WTC11 (cell line): ENCODE results near the gene MYO1A. TPM values are rescaled to one million over a fixed set of nuclear protein-coding genes. Genes with fewer than 3 reads are reported as not detected.
A peak's percentile ranks its signal among the peaks of the same experiment; 100 is the strongest.

ENCODE experiments used
- ATAC-seq: fragments of 200-7000 bp; cut with Tn5 transposase; 2 replicates; pipeline ENCODE4 v1.10.0; 2021; ENCODE audit warnings: mild to moderate bottlenecking, moderate library complexity
- CTCF ChIA-PET: fragments of 300-600 bp; sonication (Branson Sonifier 250); formaldehyde crosslinking; loops from one replicate; lab custom pipeline; 2021; ENCODE audit warnings: antibody characterized with exemption; lab: Charles Lee
- POLR2A ChIA-PET: fragments of 350-600 bp; sonication (Branson Sonifier 250); formaldehyde crosslinking; loops from one replicate; lab custom pipeline; 2021; ENCODE audit warnings: antibody characterized with exemption; lab: Charles Lee
- DNase-seq: peaks from one replicate; pipeline ENCODE4 v3.0.0; 2021; ENCODE audit warnings: low spot score
- H3K27ac Mint-ChIP-seq: 2 replicates; pipeline ENCODE4 v1.8.0; 2021; ENCODE audit warnings: mixed read lengths
- H3K27me3 Mint-ChIP-seq: 2 replicates; pipeline ENCODE4 v1.8.0; 2021; ENCODE audit warnings: low read depth, mild to moderate bottlenecking, moderate library complexity, mixed read lengths
- H3K36me3 Mint-ChIP-seq: 2 replicates; pipeline ENCODE4 v1.8.0; 2021; ENCODE audit warnings: mixed read lengths
- H3K4me1 Mint-ChIP-seq: 2 replicates; pipeline ENCODE4 v1.8.0; 2022; ENCODE audit warnings: mixed read lengths
- H3K4me3 Mint-ChIP-seq: 2 replicates; pipeline ENCODE4 v1.8.0; 2021; ENCODE audit warnings: mild to moderate bottlenecking, moderate library complexity, mixed read lengths
- H3K9me3 Mint-ChIP-seq: 2 replicates; pipeline ENCODE4 v1.8.0; 2021; ENCODE audit warnings: mixed read lengths
- ATF2 ChIP-seq: sonication (generic); formaldehyde crosslinking; IDR thresholded peaks from 2 replicates; pipeline ENCODE4 v1.8.1; 2022; ENCODE audit warnings: low read depth, missing genetic modification reagents, borderline replicate concordance
- CBFB ChIP-seq: sonication (generic); formaldehyde crosslinking; IDR thresholded peaks from 2 replicates; pipeline ENCODE4 v1.8.1; 2022; ENCODE audit warnings: mild to moderate bottlenecking, low read depth, missing genetic modification reagents
- CREB1 ChIP-seq: sonication (generic); formaldehyde crosslinking; IDR thresholded peaks from 2 replicates; pipeline ENCODE4 v1.8.0; 2023; ENCODE audit warnings: mild to moderate bottlenecking, missing genetic modification reagents
- CREM ChIP-seq: sonication (generic); formaldehyde crosslinking; IDR thresholded peaks from 2 replicates; pipeline ENCODE4 v1.8.1; 2022; ENCODE audit warnings: mild to moderate bottlenecking, missing genetic modification reagents, moderate library complexity
- FOXK1 ChIP-seq: sonication (generic); formaldehyde crosslinking; IDR thresholded peaks from 2 replicates; pipeline ENCODE4 v1.8.0; 2022; ENCODE audit warnings: mild to moderate bottlenecking, moderate library complexity, missing genetic modification reagents
- JAZF1 ChIP-seq: fragments of 250-450 bp; sonication (Bioruptor Pico); IDR thresholded peaks from 2 replicates; pipeline ENCODE4 v1.9.0; 2021; ENCODE audit warnings: moderate library complexity, mild to moderate bottlenecking, inconsistent platforms
- NFATC4 ChIP-seq: fragments of 250-450 bp; sonication (Bioruptor Pico); IDR thresholded peaks from 2 replicates; pipeline ENCODE4 v1.9.0; 2021; ENCODE audit warnings: mild to moderate bottlenecking
- NR2C2 ChIP-seq: sonication (generic); formaldehyde crosslinking; IDR thresholded peaks from 2 replicates; pipeline ENCODE4 v1.8.0; 2022; ENCODE audit warnings: mild to moderate bottlenecking, missing genetic modification reagents
- SMAD3 ChIP-seq: sonication (generic); formaldehyde crosslinking; IDR thresholded peaks from 2 replicates; pipeline ENCODE4 v1.8.0; 2022; ENCODE audit warnings: missing genetic modification reagents, mild to moderate bottlenecking, borderline replicate concordance
- SP1 ChIP-seq: sonication (generic); formaldehyde crosslinking; conservative IDR thresholded peaks from 2 replicates; pipeline ENCODE4 v1.8.1; 2022; ENCODE audit warnings: missing genetic modification reagents
- ZNF138 ChIP-seq: sonication (generic); formaldehyde crosslinking; conservative IDR thresholded peaks from 2 replicates; pipeline ENCODE4 v1.8.1; 2022; ENCODE audit warnings: mild to moderate bottlenecking, moderate library complexity, missing genetic modification reagents
- ZNF263 ChIP-seq: sonication (generic); formaldehyde crosslinking; IDR thresholded peaks from 2 replicates; pipeline ENCODE4 v1.8.1; 2022; ENCODE audit warnings: low read depth, mild to moderate bottlenecking, moderate library complexity, missing genetic modification reagents
- ZNF317 ChIP-seq: sonication (generic); formaldehyde crosslinking; IDR thresholded peaks from 2 replicates; pipeline ENCODE4 v1.8.1; 2023; ENCODE audit warnings: low read depth, mild to moderate bottlenecking, moderate library complexity, missing genetic modification reagents, borderline replicate concordance
- ZNF396 ChIP-seq: fragments of 250-450 bp; sonication (Bioruptor Pico); IDR thresholded peaks from 2 replicates; pipeline ENCODE4 v1.8.0; 2021; ENCODE audit warnings: mild to moderate bottlenecking, moderate library complexity, borderline replicate concordance
- ZNF425 ChIP-seq: fragments of 250-450 bp; sonication (Bioruptor Pico); conservative IDR thresholded peaks from 2 replicates; pipeline ENCODE4 v1.9.0; 2021; ENCODE audit warnings: mild to moderate bottlenecking
- total RNA-seq: library from RNA; stranded (reverse); gene quantifications from 3 replicates; pipeline ENCODE4 v1.2.3, GENCODE V29; 2021
- TF ChIP-seq, protein P1 (sequence below): sonication (generic); formaldehyde crosslinking; IDR thresholded peaks from 2 replicates; pipeline ENCODE4 v1.8.1; 2022; ENCODE audit warnings: mild to moderate bottlenecking, moderate library complexity, missing genetic modification reagents
- TF ChIP-seq, protein P2 (sequence below): sonication (generic); formaldehyde crosslinking; IDR thresholded peaks from 2 replicates; pipeline ENCODE4 v1.8.0; 2022; ENCODE audit warnings: mild to moderate bottlenecking, missing genetic modification reagents
- TF ChIP-seq, protein P3 (sequence below): sonication (generic); formaldehyde crosslinking; IDR thresholded peaks from 2 replicates; pipeline ENCODE4 v1.8.1; 2022; ENCODE audit warnings: low read depth, mild to moderate bottlenecking, moderate library complexity, missing genetic modification reagents, borderline replicate concordance
- TF ChIP-seq, protein P4 (sequence below): sonication (generic); formaldehyde crosslinking; IDR thresholded peaks from 2 replicates; pipeline ENCODE4 v1.8.1; 2022; ENCODE audit warnings: mild to moderate bottlenecking, missing genetic modification reagents, moderate library complexity, borderline replicate concordance

The MYO1A gene
- total RNA-seq, 1 experiment from 2014 or later, result 0.87 TPM

DNA sequence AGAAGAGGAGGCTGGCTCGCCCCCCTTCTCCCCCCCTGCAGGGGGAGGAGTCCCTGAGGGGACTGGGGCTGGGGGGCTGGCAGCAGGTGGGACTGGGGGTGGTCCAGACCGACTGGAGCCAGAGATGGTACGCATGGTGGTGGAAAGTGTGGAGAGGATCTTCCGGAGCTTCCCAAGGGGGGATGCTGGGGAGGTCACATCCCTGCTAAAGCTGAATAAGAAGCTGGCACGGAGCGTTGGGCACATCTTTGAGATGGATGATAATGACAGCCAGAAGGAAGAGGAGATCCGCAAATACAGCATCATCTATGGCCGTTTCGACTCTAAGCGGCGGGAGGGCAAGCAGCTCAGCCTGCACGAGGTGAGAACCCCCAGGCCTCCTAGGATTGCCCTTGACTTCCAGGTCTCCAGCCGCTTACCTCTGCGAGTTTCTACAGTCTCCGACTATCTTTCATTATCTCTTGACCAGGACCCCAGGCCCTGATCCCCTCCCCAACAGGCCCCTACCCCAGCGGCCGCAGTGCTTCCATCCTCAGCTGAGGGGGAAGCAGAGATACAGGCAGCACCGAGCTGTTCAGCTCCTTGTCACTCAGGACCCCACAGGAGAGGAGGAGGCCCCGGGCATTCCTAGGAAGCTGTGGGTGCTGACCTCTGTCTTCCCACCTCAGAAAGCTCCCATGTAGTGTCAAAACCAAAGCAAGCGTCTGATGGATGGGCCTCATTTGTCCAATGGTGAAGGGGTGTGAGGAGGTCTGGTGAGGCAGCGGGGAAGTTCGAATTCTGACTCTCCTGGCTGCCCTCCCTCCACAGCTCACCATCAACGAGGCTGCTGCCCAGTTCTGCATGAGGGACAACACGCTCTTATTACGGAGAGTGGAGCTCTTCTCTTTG is 42.0 kb upstream of the MYO1A start:
- CTCF ChIA-PET, result interaction anchor here (0.6 to 8.7 kb wide), 12 partner anchors 8 to 495 kb away, joined by 3 to 219 read pairs (median 6); partner anchors contain the start of genes NEMP1 and STAT6
- H3K4me1 Mint-ChIP-seq, result peaks cover 37% of the 10 kb centered on the region
- H3K27me3 Mint-ChIP-seq, result no peaks in the 10 kb centered on the region; the same call in 1 of the 2 replicates
- POLR2A ChIA-PET, result interaction anchor here (0.9 to 1.4 kb wide), 3 partner anchors 12 to 20 kb away, joined by 4 to 11 read pairs (median 5); partner anchors contain the start of genes NEMP1 and STAT6
- ATAC-seq (no peak), DNase-seq (no peak)
- peaks cover 27% of the 10 kb centered on the region for H3K36me3 Mint-ChIP-seq
- no peak overlapping the region for H3K27ac Mint-ChIP-seq
- TF ChIP-seq ATF2 (CRISPR knock-in tag) (no peak), NFATC4 (CRISPR knock-in tag) (no peak), CREB1 (no peak)
- TF ChIP-seq, protein P1, sequence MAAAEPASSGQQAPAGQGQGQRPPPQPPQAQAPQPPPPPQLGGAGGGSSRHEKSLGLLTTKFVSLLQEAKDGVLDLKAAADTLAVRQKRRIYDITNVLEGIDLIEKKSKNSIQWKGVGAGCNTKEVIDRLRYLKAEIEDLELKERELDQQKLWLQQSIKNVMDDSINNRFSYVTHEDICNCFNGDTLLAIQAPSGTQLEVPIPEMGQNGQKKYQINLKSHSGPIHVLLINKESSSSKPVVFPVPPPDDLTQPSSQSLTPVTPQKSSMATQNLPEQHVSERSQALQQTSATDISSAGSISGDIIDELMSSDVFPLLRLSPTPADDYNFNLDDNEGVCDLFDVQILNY (CRISPR knock-in tag), result no peak
- TF ChIP-seq, protein P2, sequence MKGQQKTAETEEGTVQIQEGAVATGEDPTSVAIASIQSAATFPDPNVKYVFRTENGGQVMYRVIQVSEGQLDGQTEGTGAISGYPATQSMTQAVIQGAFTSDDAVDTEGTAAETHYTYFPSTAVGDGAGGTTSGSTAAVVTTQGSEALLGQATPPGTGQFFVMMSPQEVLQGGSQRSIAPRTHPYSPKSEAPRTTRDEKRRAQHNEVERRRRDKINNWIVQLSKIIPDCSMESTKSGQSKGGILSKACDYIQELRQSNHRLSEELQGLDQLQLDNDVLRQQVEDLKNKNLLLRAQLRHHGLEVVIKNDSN, result no peak
- no peaks in the 10 kb centered on the region for H3K9me3 Mint-ChIP-seq
- no peak overlapping the region for H3K4me3 Mint-ChIP-seq

GRCh38 chr12:57090924-57091637 is 41.2 kb upstream of the MYO1A start:
- Mint-ChIP-seq H3K27ac (no peak overlapping the region; the same call in 1 of the 2 replicates), H3K9me3 (no peaks in the 10 kb centered on the region), H3K4me3 (peak overlapping the region; percentile 88), H3K4me1 (peaks cover 42% of the 10 kb centered on the region), H3K27me3 (no peaks in the 10 kb centered on the region; the same call in 1 of the 2 replicates), H3K36me3 (peaks cover 19% of the 10 kb centered on the region)
- POLR2A ChIA-PET, result no interaction called here
- ATAC-seq, result no peak
- TF ChIP-seq SP1 (no peak), CBFB (CRISPR knock-in tag) (no peak), SMAD3 (CRISPR knock-in tag) (no peak), JAZF1 (CRISPR knock-in tag) (no peak), ZNF317 (CRISPR knock-in tag) (no peak), ZNF138 (CRISPR knock-in tag) (no peak), ZNF425 (no peak)
- CTCF ChIA-PET, result interaction anchor here (0.6 to 8.7 kb wide), 8 partner anchors 11 to 122 kb away, joined by 3 to 219 read pairs (median 14); partner anchors contain the start of genes NEMP1 and STAT6
- no peak for DNase-seq

DNA sequence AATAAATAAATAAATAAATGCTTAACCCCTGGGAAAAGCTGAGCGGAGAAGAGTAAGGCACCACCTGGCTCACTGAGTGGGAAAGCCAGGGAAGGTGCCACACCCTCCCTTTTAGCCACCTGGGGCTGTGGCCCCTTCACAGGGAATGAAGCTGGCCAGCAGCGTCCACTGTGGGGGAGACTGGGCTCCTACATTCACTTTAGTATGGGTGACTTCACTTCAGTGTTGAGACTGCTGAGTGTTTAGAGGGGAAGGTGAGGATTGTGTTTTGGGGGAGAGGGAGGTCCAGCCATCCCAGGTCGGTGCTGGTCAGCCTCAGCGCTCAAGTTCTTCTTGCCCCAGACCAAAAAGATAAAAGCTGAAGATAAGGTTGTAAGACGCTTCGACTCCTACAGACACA is 40.6 kb upstream of the MYO1A start:
- DNase-seq (no peak), ATAC-seq (no peak)
- peaks cover 46% of the 10 kb centered on the region for H3K4me1 Mint-ChIP-seq
- ChIA-PET POLR2A (interaction anchor here (4.7 kb wide), 1 partner anchor 21 kb away, joined by 65 read pairs; the partner anchor contains the start of gene STAT6), CTCF (interaction anchor here (0.6 to 8.7 kb wide), 5 partner anchors 10 to 149 kb away, joined by 3 to 219 read pairs (median 16); partner anchors contain the start of genes NEMP1 and STAT6)
- no peaks in the 10 kb centered on the region for H3K9me3 Mint-ChIP-seq
- no peaks in the 10 kb centered on the region; the same call in 1 of the 2 replicates for H3K27me3 Mint-ChIP-seq
- peak overlapping the region; percentile 88 for H3K4me3 Mint-ChIP-seq
- H3K27ac Mint-ChIP-seq, result peak overlapping the region; percentile 68; the same call in 1 of the 2 replicates
- peaks cover 15% of the 10 kb centered on the region for H3K36me3 Mint-ChIP-seq
- no peak for TF ChIP-seq JAZF1 (CRISPR knock-in tag)
- TF ChIP-seq, protein P3, sequence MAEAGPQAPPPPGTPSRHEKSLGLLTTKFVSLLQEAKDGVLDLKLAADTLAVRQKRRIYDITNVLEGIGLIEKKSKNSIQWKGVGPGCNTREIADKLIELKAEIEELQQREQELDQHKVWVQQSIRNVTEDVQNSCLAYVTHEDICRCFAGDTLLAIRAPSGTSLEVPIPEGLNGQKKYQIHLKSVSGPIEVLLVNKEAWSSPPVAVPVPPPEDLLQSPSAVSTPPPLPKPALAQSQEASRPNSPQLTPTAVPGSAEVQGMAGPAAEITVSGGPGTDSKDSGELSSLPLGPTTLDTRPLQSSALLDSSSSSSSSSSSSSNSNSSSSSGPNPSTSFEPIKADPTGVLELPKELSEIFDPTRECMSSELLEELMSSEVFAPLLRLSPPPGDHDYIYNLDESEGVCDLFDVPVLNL (CRISPR knock-in tag), result no peak
- TF ChIP-seq, protein P4, sequence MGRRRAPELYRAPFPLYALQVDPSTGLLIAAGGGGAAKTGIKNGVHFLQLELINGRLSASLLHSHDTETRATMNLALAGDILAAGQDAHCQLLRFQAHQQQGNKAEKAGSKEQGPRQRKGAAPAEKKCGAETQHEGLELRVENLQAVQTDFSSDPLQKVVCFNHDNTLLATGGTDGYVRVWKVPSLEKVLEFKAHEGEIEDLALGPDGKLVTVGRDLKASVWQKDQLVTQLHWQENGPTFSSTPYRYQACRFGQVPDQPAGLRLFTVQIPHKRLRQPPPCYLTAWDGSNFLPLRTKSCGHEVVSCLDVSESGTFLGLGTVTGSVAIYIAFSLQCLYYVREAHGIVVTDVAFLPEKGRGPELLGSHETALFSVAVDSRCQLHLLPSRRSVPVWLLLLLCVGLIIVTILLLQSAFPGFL, result no peak
- no peak for TF ChIP-seq ZNF138 (CRISPR knock-in tag)
- TF ChIP-seq CREM (CRISPR knock-in tag), result no peak
- TF ChIP-seq ZNF396 (CRISPR knock-in tag), result no peak
- no peak for TF ChIP-seq ZNF263 (CRISPR knock-in tag)
- TF ChIP-seq NR2C2 (CRISPR knock-in tag), result no peak
- no peak for TF ChIP-seq FOXK1
